ENCODE measurements around the gene ZMYND15.
"Not testable (repeated sequence)": the region's sequence is repeated elsewhere in the genome, so short reads cannot be mapped to it uniquely, and the experiment has no call there.

The ZMYND15 gene

GRCh38 chr17:4739122-4740024 is at the start of gene ZMYND15, which contains the start of gene CXCL16:
TSS of gene ZMYND15 (plus strand) at chr17:4739833. CDS start at chr17:4740549, 716 bp downstream.
TSS of gene CXCL16 (minus strand) at chr17:4739928. CDS start at chr17:4739339, 589 bp downstream.
- peak; percentile 76 to 79 for DNase-seq

GRCh38 chr17:4689872-4690271 is 49.8 kb upstream of the ZMYND15 start:
- not testable (repeated sequence) for DNase-seq

- DNase-seq: no peak
These were observed 48.9 kb upstream of the ZMYND15 start for GRCh38 chr17:4690745-4691144.

- DNase-seq: no peak
These were observed 47.9 kb upstream of the ZMYND15 start for GRCh38 chr17:4691686-4692085.

- DNase-seq: no peak
These were observed 46.2 kb upstream of the ZMYND15 start for GRCh38 chr17:4693416-4693815.

GRCh38 chr17:4696437-4696805 is 43.2 kb upstream of the ZMYND15 start:
- peak; percentile 21 to 69 for DNase-seq

- not testable (repeated sequence) for DNase-seq
These were observed 40.1 kb upstream of the ZMYND15 start for GRCh38 chr17:4699401-4700056.

- no peak for DNase-seq
These were observed 38.5 kb upstream of the ZMYND15 start for GRCh38 chr17:4701116-4701515.

GRCh38 chr17:4703330-4703691 is 36.3 kb upstream of the ZMYND15 start:
- DNase-seq: no peak

- not testable (repeated sequence) for DNase-seq
These were observed 35.1 kb upstream of the ZMYND15 start for GRCh38 chr17:4704574-4704907.

- no peak for DNase-seq
These were observed 34.6 kb upstream of the ZMYND15 start for GRCh38 chr17:4704991-4705390.

GRCh38 chr17:4706121-4706520 is 33.5 kb upstream of the ZMYND15 start:
- DNase-seq: no peak

- DNase-seq: peak; percentile 69 to 77
These were observed 31.2 kb upstream of the ZMYND15 start for GRCh38 chr17:4708436-4708835.

GRCh38 chr17:4709794-4710692 is 29.6 kb upstream of the ZMYND15 start, which contains the start of gene ARRB2:
TSS of gene ARRB2 (plus strand) at chr17:4710632. CDS start at chr17:4710722, 90 bp downstream.
- DNase-seq: peak; percentile 98 to 100

GRCh38 chr17:4710693-4711634 is 28.7 kb upstream of the ZMYND15 start:
- DNase-seq: peak; percentile 51 to 63

GRCh38 chr17:4711661-4712181 is 27.9 kb upstream of the ZMYND15 start:
- peak in 1 of 2 donors; percentile 62 for DNase-seq

GRCh38 chr17:4712526-4712925 is 27.1 kb upstream of the ZMYND15 start:
- DNase-seq: no peak

GRCh38 chr17:4714340-4715062 is 25.1 kb upstream of the ZMYND15 start:
- DNase-seq: not testable (repeated sequence)

GRCh38 chr17:4715063-4715744 is 24.4 kb upstream of the ZMYND15 start:
- peak; percentile 56 to 67 for DNase-seq

GRCh38 chr17:4716081-4716480 is 23.6 kb upstream of the ZMYND15 start:
- no peak for DNase-seq
